ENCODE measurements around the gene F5. TPM values are rescaled to one million over a fixed set of nuclear protein-coding genes. Genes with fewer than 3 reads are reported as not detected.
"Not testable (repeated sequence)": the region's sequence is repeated elsewhere in the genome, so short reads cannot be mapped to it uniquely, and the experiment has no call there.

F5 gene
- total RNA-seq, 1 donor from 2014 or later: 1.6 TPM

- DNase-seq: no peak
- Histone ChIP-seq H3K27me3 (no peaks in the 10 kb centered on the region), H3K4me3 (no peak overlapping the region), H3K4me1 (no peaks in the 10 kb centered on the region), H3K27ac (no peak overlapping the region), H3K9me3 (no peaks in the 10 kb centered on the region), H3K36me3 (no peaks in the 10 kb centered on the region)
- intact Hi-C loops (cut with DNase I): no loop called here
- ATAC-seq: peak; percentile 25
- TF ChIP-seq CTCF (IDR thresholded peaks at IDR 0.05): no peak
These were observed 47.0 kb downstream of the F5 start for GRCh38 chr1:169538998-169539871.

GRCh38 chr1:169534653-169535052, 51.6 kb downstream of the F5 start:
- Histone ChIP-seq H3K36me3 (no peaks in the 10 kb centered on the region), H3K4me3 (no peak overlapping the region), H3K9me3 (no peaks in the 10 kb centered on the region), H3K27ac (no peak overlapping the region), H3K4me1 (no peaks in the 10 kb centered on the region), H3K27me3 (no peaks in the 10 kb centered on the region)
- no peak for ATAC-seq
- no peak for DNase-seq
- intact Hi-C loops (cut with DNase I): no loop called here
- no peak for TF ChIP-seq CTCF (IDR thresholded peaks at IDR 0.05)

GRCh38 chr1:169533528-169534190, 52.6 kb downstream of the F5 start:
- H3K27ac ChIP-seq; H3K4me3 ChIP-seq; H3K36me3 ChIP-seq; intact Hi-C loops (cut with DNase I); ATAC-seq; H3K4me1 ChIP-seq; DNase-seq; H3K9me3 ChIP-seq; H3K27me3 ChIP-seq: not testable (repeated sequence)

GRCh38 chr1:169530448-169530847, 55.8 kb downstream of the F5 start:
- ATAC-seq (no peak), DNase-seq (no peak)
- no peak overlapping the region for H3K4me3 ChIP-seq
- H3K27ac ChIP-seq: no peak overlapping the region
- no peaks in the 10 kb centered on the region for H3K36me3 ChIP-seq
- H3K4me1 ChIP-seq: no peaks in the 10 kb centered on the region
- no peaks in the 10 kb centered on the region for H3K27me3 ChIP-seq
- intact Hi-C loops (cut with DNase I): no loop called here
- H3K9me3 ChIP-seq: no peaks in the 10 kb centered on the region
- no peak for TF ChIP-seq CTCF (IDR thresholded peaks at IDR 0.05)

GRCh38 chr1:169529068-169529642, 57.1 kb downstream of the F5 start:
- no peak for TF ChIP-seq CTCF (IDR thresholded peaks at IDR 0.05)
- ATAC-seq (peak; percentile 92), DNase-seq (no peak)
- no peaks in the 10 kb centered on the region for H3K4me1 ChIP-seq
- intact Hi-C loops (cut with DNase I): no loop called here
- H3K9me3 ChIP-seq: no peaks in the 10 kb centered on the region
- H3K27ac ChIP-seq: peak overlapping the region; percentile 75
- peak overlapping the region; percentile 6 for H3K4me3 ChIP-seq
- H3K36me3 ChIP-seq: no peaks in the 10 kb centered on the region
- no peaks in the 10 kb centered on the region for H3K27me3 ChIP-seq

All from upper lobe of right lung (tissue), 1 donor.